Esophagus squamous epithelium (tissue), 4 donors: ENCODE data around the gene CDKN2AIP.

ENCODE experiments used
- POLR2A ChIP-seq, 4 donors: fragments of 450-650 bp; IDR thresholded peaks; one replicate each; pipeline ENCODE4 v1.6.1; 2017; ENCODE audit warnings: antibody characterized with exemption in 4 of 4, mild to moderate bottlenecking in 4 of 4, moderate library complexity in 3 of 4
- TF ChIP-seq, protein P1 (sequence below), 6 experiments: fragments of 450-650 bp in 4 of 6; fragments of 200-600 bp in 2 of 6; sonication (generic) in 2 of 6; IDR thresholded peaks; one replicate each; pipeline ENCODE4 v1.5.1; 2016 to 2019; ENCODE audit warnings: antibody characterized with exemption in 6 of 6, mild to moderate bottlenecking in 4 of 6, moderate library complexity in 4 of 6

DNA sequence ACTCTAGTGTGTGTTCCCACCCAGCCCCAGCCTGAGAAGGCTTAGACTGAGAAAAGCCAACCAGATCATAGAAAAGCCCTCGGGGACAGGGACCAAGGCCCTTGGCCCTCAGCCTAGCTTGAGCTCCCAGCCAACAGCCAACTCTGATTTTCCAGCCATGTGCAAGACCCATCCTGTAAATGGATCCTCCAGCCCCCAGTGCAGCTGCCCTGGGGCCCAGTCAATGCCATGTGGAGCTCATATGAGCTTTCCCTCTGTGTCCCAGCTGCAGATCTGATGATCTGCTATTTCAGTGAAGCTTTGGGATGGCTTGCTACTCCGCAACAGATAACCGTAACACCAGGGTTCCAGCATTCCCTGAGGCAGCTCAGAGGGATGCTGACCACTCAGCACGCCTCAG, 40.5 kb upstream of the CDKN2AIP start:
- TF ChIP-seq, protein P1, sequence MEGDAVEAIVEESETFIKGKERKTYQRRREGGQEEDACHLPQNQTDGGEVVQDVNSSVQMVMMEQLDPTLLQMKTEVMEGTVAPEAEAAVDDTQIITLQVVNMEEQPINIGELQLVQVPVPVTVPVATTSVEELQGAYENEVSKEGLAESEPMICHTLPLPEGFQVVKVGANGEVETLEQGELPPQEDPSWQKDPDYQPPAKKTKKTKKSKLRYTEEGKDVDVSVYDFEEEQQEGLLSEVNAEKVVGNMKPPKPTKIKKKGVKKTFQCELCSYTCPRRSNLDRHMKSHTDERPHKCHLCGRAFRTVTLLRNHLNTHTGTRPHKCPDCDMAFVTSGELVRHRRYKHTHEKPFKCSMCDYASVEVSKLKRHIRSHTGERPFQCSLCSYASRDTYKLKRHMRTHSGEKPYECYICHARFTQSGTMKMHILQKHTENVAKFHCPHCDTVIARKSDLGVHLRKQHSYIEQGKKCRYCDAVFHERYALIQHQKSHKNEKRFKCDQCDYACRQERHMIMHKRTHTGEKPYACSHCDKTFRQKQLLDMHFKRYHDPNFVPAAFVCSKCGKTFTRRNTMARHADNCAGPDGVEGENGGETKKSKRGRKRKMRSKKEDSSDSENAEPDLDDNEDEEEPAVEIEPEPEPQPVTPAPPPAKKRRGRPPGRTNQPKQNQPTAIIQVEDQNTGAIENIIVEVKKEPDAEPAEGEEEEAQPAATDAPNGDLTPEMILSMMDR (IDR thresholded peaks at IDR 0.05) = no peak
- no peak for TF ChIP-seq POLR2A (IDR thresholded peaks at IDR 0.05)
